Neural progenitor cell (in vitro differentiated cells): ENCODE measurements around the gene ADCY4. TPM values are rescaled to one million over a fixed set of nuclear protein-coding genes. Genes with fewer than 3 reads are reported as not detected.
A peak's percentile ranks its signal among the peaks of the same experiment; 100 is the strongest.

Experiments
- DNase-seq: peaks from one replicate; pipeline ENCODE4 v3.0.0-alpha.2; 2016; ENCODE audit warnings: low spot score
- H2AFZ ChIP-seq: fragments of 200-600 bp; sonication (generic); replicated peaks from 2 replicates; pipeline ENCODE4 v1.6.1; 2016; ENCODE audit warnings: antibody characterized with exemption
- H3F3A ChIP-seq: fragments of 200-600 bp; sonication (generic); 2 replicates; pipeline ENCODE4 v1.6.1; 2016; ENCODE audit warnings: antibody characterized with exemption, low read depth
- H3K27ac ChIP-seq: fragments of 200-600 bp; sonication (generic); 2 replicates; pipeline ENCODE4 v1.5.1; 2016; ENCODE audit warnings: mild to moderate bottlenecking
- H3K27me3 ChIP-seq: fragments of 200-600 bp; sonication (generic); 2 replicates; pipeline ENCODE4 v1.6.1; 2016; ENCODE audit warnings: mild to moderate bottlenecking, moderate library complexity
- H3K36me3 ChIP-seq: fragments of 200-600 bp; sonication (generic); 2 replicates; pipeline ENCODE4 v1.5.1; 2016
- H3K4me1 ChIP-seq: fragments of 200-600 bp; sonication (generic); 2 replicates; pipeline ENCODE4 v1.6.1; 2016; ENCODE audit warnings: mixed run types
- H3K4me2 ChIP-seq: fragments of 200-600 bp; sonication (generic); 2 replicates; pipeline ENCODE4 v1.6.1; 2016
- H3K4me3 ChIP-seq: fragments of 200-600 bp; sonication (generic); 2 replicates; pipeline ENCODE4 v1.5.1; 2016
- H3K79me2 ChIP-seq: fragments of 200-600 bp; sonication (generic); 2 replicates; pipeline ENCODE4 v1.6.1; 2016; ENCODE audit warnings: low read depth
- H3K9ac ChIP-seq: fragments of 200-600 bp; sonication (generic); 2 replicates; pipeline ENCODE4 v1.6.1; 2016
- H3K9me3 ChIP-seq: fragments of 200-600 bp; sonication (generic); 2 replicates; pipeline ENCODE4 v1.5.1; 2016; ENCODE audit warnings: low read depth
- H4K20me1 ChIP-seq: fragments of 200-600 bp; sonication (generic); 2 replicates; pipeline ENCODE4 v1.6.1; 2016; ENCODE audit warnings: low read depth
- H3K27ac Mint-ChIP-seq: 3 replicates; pipeline ENCODE4 v1.8.0; 2021; ENCODE audit warnings: mixed read lengths
- H3K27me3 Mint-ChIP-seq: 2 replicates; pipeline ENCODE4 v1.8.0; 2022; ENCODE audit warnings: low read depth, mild to moderate bottlenecking, inconsistent platforms, moderate library complexity, mixed read lengths; ENCODE audit not compliant: insufficient read depth
- H3K36me3 Mint-ChIP-seq: 3 replicates; pipeline ENCODE4 v1.8.0; 2021; ENCODE audit warnings: mixed read lengths
- H3K4me1 Mint-ChIP-seq: 3 replicates; pipeline ENCODE4 v1.8.0; 2021; ENCODE audit warnings: mixed read lengths
- H3K4me3 Mint-ChIP-seq: 3 replicates; pipeline ENCODE4 v1.8.0; 2021; ENCODE audit warnings: mild to moderate bottlenecking, moderate library complexity, mixed read lengths
- H3K9me3 Mint-ChIP-seq: 3 replicates; pipeline ENCODE4 v1.8.0; 2020; ENCODE audit warnings: mixed read lengths
- EZH2 ChIP-seq: fragments of 200-600 bp; sonication (generic); IDR thresholded peaks from 2 replicates; pipeline ENCODE4 v1.6.1; 2017; ENCODE audit warnings: antibody characterized with exemption, mild to moderate bottlenecking, moderate library complexity
- EZH2phosphoT487 ChIP-seq: fragments of 200-600 bp; sonication (generic); IDR thresholded peaks from 2 replicates; pipeline ENCODE4 v1.6.1; 2017; ENCODE audit warnings: antibody characterized with exemption
- total RNA-seq: library from RNA; depleted of rRNA; stranded (reverse); fragments of >200 nt; gene quantifications from 2 replicates; pipeline ENCODE4 v1.2.3, GENCODE V29; 2015; ENCODE audit warnings: low replicate concordance
- TF ChIP-seq, protein P1 (sequence below): fragments of 200-600 bp; sonication (generic); IDR thresholded peaks from 2 replicates; pipeline ENCODE4 v1.5.1; 2017; ENCODE audit warnings: antibody characterized with exemption, mild to moderate bottlenecking

Gene ADCY4
- total RNA-seq, 1 donor from 2014 or later: not detected

- Histone ChIP-seq H3K9ac (no peak overlapping the region), H3K27me3 (peaks cover 12% of the 10 kb centered on the region), H3K4me2 (no peak overlapping the region), H3K4me1 (no peaks in the 10 kb centered on the region), H3K27ac (no peak overlapping the region), H2AFZ (no peak overlapping the region), H3F3A (no peaks in the 10 kb centered on the region), H4K20me1 (no peaks in the 10 kb centered on the region), H3K9me3 (no peaks in the 10 kb centered on the region), H3K36me3 (no peaks in the 10 kb centered on the region), H3K4me3 (no peak overlapping the region), H3K79me2 (no peaks in the 10 kb centered on the region)
- Mint-ChIP-seq H3K4me3 (no peak overlapping the region), H3K27ac (no peak overlapping the region), H3K27me3 (peaks cover 12% of the 10 kb centered on the region), H3K9me3 (no peaks in the 10 kb centered on the region), H3K36me3 (peaks cover 2% of the 10 kb centered on the region), H3K4me1 (peaks cover 2% of the 10 kb centered on the region)
- DNase-seq: no peak
- TF ChIP-seq, protein P1, sequence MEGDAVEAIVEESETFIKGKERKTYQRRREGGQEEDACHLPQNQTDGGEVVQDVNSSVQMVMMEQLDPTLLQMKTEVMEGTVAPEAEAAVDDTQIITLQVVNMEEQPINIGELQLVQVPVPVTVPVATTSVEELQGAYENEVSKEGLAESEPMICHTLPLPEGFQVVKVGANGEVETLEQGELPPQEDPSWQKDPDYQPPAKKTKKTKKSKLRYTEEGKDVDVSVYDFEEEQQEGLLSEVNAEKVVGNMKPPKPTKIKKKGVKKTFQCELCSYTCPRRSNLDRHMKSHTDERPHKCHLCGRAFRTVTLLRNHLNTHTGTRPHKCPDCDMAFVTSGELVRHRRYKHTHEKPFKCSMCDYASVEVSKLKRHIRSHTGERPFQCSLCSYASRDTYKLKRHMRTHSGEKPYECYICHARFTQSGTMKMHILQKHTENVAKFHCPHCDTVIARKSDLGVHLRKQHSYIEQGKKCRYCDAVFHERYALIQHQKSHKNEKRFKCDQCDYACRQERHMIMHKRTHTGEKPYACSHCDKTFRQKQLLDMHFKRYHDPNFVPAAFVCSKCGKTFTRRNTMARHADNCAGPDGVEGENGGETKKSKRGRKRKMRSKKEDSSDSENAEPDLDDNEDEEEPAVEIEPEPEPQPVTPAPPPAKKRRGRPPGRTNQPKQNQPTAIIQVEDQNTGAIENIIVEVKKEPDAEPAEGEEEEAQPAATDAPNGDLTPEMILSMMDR: no peak
- TF ChIP-seq EZH2phosphoT487 (no peak), EZH2 (no peak)
Measured at GRCh38 chr14:24312736-24313507, 21.9 kb downstream of the ADCY4 start.

DNA sequence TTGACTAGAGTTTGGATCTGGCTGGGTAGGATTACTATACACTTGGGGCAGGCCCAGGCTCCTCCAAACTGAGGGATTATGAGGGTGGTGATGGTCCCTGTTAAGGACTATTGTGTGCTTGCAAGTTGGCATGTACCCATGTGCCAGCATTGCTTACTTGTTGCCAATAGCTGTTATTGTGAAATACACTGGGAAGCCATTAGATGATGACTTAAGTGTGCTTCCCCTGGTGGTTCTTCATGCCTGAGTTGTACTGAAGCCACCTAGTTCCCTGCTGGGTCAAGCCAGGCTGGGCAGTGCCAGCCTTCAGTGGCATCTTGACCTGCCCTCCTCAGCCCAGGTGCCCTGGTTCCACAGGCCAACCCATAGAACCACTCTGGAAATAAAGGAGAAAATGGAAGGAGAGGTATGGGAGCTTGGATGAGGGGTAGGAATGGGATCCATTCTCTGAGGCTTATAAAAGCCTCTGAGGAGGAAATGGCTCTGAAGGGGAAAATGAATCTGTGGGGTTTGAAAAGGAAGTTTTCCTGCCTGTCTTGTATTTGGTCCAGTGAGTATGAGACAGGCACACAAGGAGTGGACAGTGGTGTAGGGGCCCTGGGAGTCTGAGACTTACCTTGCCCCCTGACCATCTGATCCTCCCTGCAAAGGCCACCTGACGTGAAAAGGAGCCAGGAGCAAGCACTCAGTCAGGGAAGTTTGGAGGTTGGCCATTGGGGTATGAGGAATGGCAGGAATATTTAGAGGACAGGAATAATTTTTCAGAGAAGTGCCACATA, 22.8 kb downstream of the ADCY4 start:
- no peak for DNase-seq
- H3K4me1 Mint-ChIP-seq: peaks cover 5% of the 10 kb centered on the region
- Histone ChIP-seq H3F3A (no peaks in the 10 kb centered on the region), H4K20me1 (no peaks in the 10 kb centered on the region), H3K4me3 (no peak overlapping the region), H3K9ac (no peak overlapping the region), H3K27me3 (peaks cover 3% of the 10 kb centered on the region), H2AFZ (no peak overlapping the region), H3K4me2 (no peak overlapping the region), H3K9me3 (no peaks in the 10 kb centered on the region), H3K4me1 (no peaks in the 10 kb centered on the region), H3K36me3 (no peaks in the 10 kb centered on the region), H3K79me2 (no peaks in the 10 kb centered on the region), H3K27ac (no peak overlapping the region)
- H3K36me3 Mint-ChIP-seq: peaks cover 2% of the 10 kb centered on the region
- H3K9me3 Mint-ChIP-seq: no peaks in the 10 kb centered on the region
- peaks cover 12% of the 10 kb centered on the region for H3K27me3 Mint-ChIP-seq
- TF ChIP-seq EZH2 (no peak), EZH2phosphoT487 (no peak)
- TF ChIP-seq, protein P1: no peak
- peak overlapping the region; percentile 41 for H3K4me3 Mint-ChIP-seq
- no peak overlapping the region for H3K27ac Mint-ChIP-seq

GRCh38 chr14:24310646-24311604, 23.9 kb downstream of the ADCY4 start, which contains the start of gene LTB4R:
Gene LTB4R, plus strand, starts transcription at chr14:24311502. Its CDS starts 4,150 bp downstream, at chr14:24315652.
- Histone ChIP-seq H3K36me3 (no peaks in the 10 kb centered on the region), H4K20me1 (no peaks in the 10 kb centered on the region), H3K79me2 (no peaks in the 10 kb centered on the region), H3K27me3 (no peaks in the 10 kb centered on the region), H3F3A (no peaks in the 10 kb centered on the region), H3K4me3 (no peak within 1 kb of the TSS), H3K27ac (no peak within 1 kb of the TSS), H3K9me3 (no peaks in the 10 kb centered on the region), H3K4me2 (no peak within 1 kb of the TSS), H3K9ac (no peak within 1 kb of the TSS), H3K4me1 (no peaks in the 10 kb centered on the region), H2AFZ (no peak within 1 kb of the TSS)
- Mint-ChIP-seq H3K4me1 (peaks cover 5% of the 10 kb centered on the region), H3K4me3 (peak within 1 kb of the TSS; percentile 55), H3K36me3 (peaks cover 2% of the 10 kb centered on the region), H3K9me3 (no peaks in the 10 kb centered on the region), H3K27me3 (peaks cover 12% of the 10 kb centered on the region), H3K27ac (no peak within 1 kb of the TSS)
- TF ChIP-seq EZH2: no peak
- no peak for TF ChIP-seq EZH2phosphoT487
- TF ChIP-seq, protein P1: no peak
- DNase-seq: no peak
